GM12878 (cell line): ENCODE results near the gene PANK1. TPM values are rescaled to one million over a fixed set of nuclear protein-coding genes. Genes with fewer than 3 reads are reported as not detected.

Source experiments
- ATAC-seq: fragments of 200-7000 bp; cut with Tn5 transposase; 3 replicates; pipeline ENCODE4 v1.9.1; 2020; ENCODE audit warnings: mild to moderate bottlenecking, moderate library complexity
- BruUV-seq: library from RNA; stranded (reverse); fragments of 400-500 nt; replicated peaks from 2 replicates; lab custom pipeline; 2021; lab: Mats Ljungman, UMichigan
- CTCF ChIA-PET: fragments of 300-600 bp; sonication (Branson Sonifier 250); formaldehyde crosslinking; extraction: SDS; loops from one replicate; lab custom pipeline; 2021; ENCODE audit warnings: inconsistent platforms; lab: Yijun Ruan, JAX
- POLR2A ChIA-PET: fragments of 350-600 bp; formaldehyde crosslinking; extraction: SDS; loops from one replicate; lab custom pipeline; 2021; ENCODE audit warnings: inconsistent platforms; lab: Charles Lee
- RAD21 ChIA-PET: fragments of 300-600 bp; sonication (Branson Sonifier 250); formaldehyde crosslinking; loops from one replicate; lab custom pipeline; 2023; ENCODE audit warnings: antibody characterized with exemption; ENCODE audit not compliant: unreplicated experiment; lab: Charles Lee
- SMC1A ChIA-PET: fragments of 300-600 bp; sonication (Branson Sonifier 250); formaldehyde crosslinking; loops from one replicate; lab custom pipeline; 2023; ENCODE audit not compliant: unreplicated experiment, uncharacterized antibody; lab: Charles Lee
- DNase-seq: peaks from one replicate; pipeline ENCODE4 v3.0.0-alpha.2; 2011; ENCODE audit warnings: low read depth, low spot score
- FAIRE-seq: peaks from 3 replicates; lab custom pipeline; 2011; peaks lifted over from hg19 to GRCh38; lab: Jason Lieb, UNC
- H2AFZ ChIP-seq: 2 replicates; pipeline ENCODE4 v1.6.0; 2011; ENCODE audit warnings: low read depth, low read length, control low read depth; ENCODE audit not compliant: control insufficient read depth
- H3K27ac ChIP-seq: 2 replicates; pipeline ENCODE4 v1.5.1; 2011; ENCODE audit warnings: control low read depth; ENCODE audit not compliant: control insufficient read depth, insufficient read depth
- H3K27me3 ChIP-seq, 2 experiments: replicated peaks in 1 of 2; 2 replicates each; pipeline versions ENCODE4 v1.6.0 to v1.6.1; 2011; ENCODE audit warnings: low read length in 1 of 2; ENCODE audit not compliant: control insufficient read depth in 2 of 2, insufficient read depth in 2 of 2
- H3K36me3 ChIP-seq, 2 experiments: 2 replicates each; pipeline ENCODE4 v1.5.1; 2011; ENCODE audit warnings: low read length in 1 of 2; ENCODE audit not compliant: control insufficient read depth in 2 of 2, insufficient read depth in 2 of 2
- H3K4me1 ChIP-seq: 2 replicates; pipeline ENCODE4 v1.6.1; 2011; ENCODE audit warnings: mild to moderate bottlenecking, low read length, moderate library complexity, mixed read lengths; ENCODE audit not compliant: control insufficient read depth, insufficient read depth
- H3K4me2 ChIP-seq: 2 replicates; pipeline ENCODE4 v1.6.0; 2011; ENCODE audit warnings: control low read depth; ENCODE audit not compliant: control insufficient read depth, insufficient read depth
- H3K4me3 ChIP-seq: fragments of 200-600 bp; sonication (generic); 2 replicates; pipeline ENCODE4 v1.5.1; 2016
- H3K79me2 ChIP-seq: 2 replicates; pipeline ENCODE4 v1.6.0; 2011; ENCODE audit warnings: low read length; ENCODE audit not compliant: control insufficient read depth, insufficient read depth
- H3K9ac ChIP-seq: 2 replicates; pipeline ENCODE4 v1.8.0; 2011; ENCODE audit warnings: low read length, control low read depth, mixed read lengths; ENCODE audit not compliant: control insufficient read depth, insufficient read depth
- H3K9me3 ChIP-seq: replicated peaks from 3 replicates; pipeline ENCODE4 v1.5.1; 2011; ENCODE audit warnings: mild to moderate bottlenecking, low read length; ENCODE audit not compliant: control insufficient read depth, insufficient read depth
- H4K20me1 ChIP-seq: 2 replicates; pipeline ENCODE4 v1.6.0; 2011; ENCODE audit not compliant: control insufficient read depth, insufficient read depth
- E4F1 ChIP-seq: fragments of 450-650 bp; IDR thresholded peaks from 2 replicates; pipeline ENCODE4 v1.6.1; 2018; ENCODE audit warnings: borderline replicate concordance, mild to moderate bottlenecking; ENCODE audit not compliant: partially characterized antibody
- ELK1 ChIP-seq: IDR thresholded peaks from 2 replicates; pipeline ENCODE4 v1.6.1; 2012; ENCODE audit warnings: low read depth, low read length, improper control_type of control experiment
- ETV6 ChIP-seq, 2 experiments: fragments of 450-650 bp in 1 of 2; IDR thresholded peaks in 1 of 2; conservative IDR thresholded peaks in 1 of 2; 2 replicates each; pipeline ENCODE4 v1.6.1; 2014; ENCODE audit warnings: antibody characterized with exemption in 1 of 2, borderline replicate concordance in 1 of 2, low read depth in 1 of 2, mild to moderate bottlenecking in 1 of 2, moderate library complexity in 1 of 2
- HDAC2 ChIP-seq: fragments of 200-600 bp; sonication (generic); IDR thresholded peaks from 2 replicates; pipeline ENCODE4 v1.6.1; 2017
- HDGF ChIP-seq: fragments of 450-650 bp; IDR thresholded peaks from 2 replicates; pipeline ENCODE4 v1.6.1; 2016; ENCODE audit warnings: antibody characterized with exemption
- IKZF1 ChIP-seq: fragments of 450-650 bp; conservative IDR thresholded peaks from 2 replicates; pipeline ENCODE4 v1.6.1; 2017; ENCODE audit warnings: antibody characterized with exemption, mild to moderate bottlenecking
- LARP7 ChIP-seq: fragments of 450-650 bp; IDR thresholded peaks from 2 replicates; pipeline ENCODE4 v1.6.1; 2017; ENCODE audit warnings: mild to moderate bottlenecking
- MYB ChIP-seq: fragments of 150-350 bp; IDR thresholded peaks from 2 replicates; pipeline ENCODE4 v1.6.1; 2014; ENCODE audit warnings: mild to moderate bottlenecking, low read depth, low read length, borderline replicate concordance
- NFXL1 ChIP-seq: fragments of 450-650 bp; IDR thresholded peaks from 2 replicates; pipeline ENCODE4 v1.6.1; 2017; ENCODE audit warnings: antibody characterized with exemption, mild to moderate bottlenecking, borderline replicate concordance
- NFYB ChIP-seq: IDR thresholded peaks from 2 replicates; pipeline ENCODE4 v1.6.1; 2011; ENCODE audit warnings: low read depth, mild to moderate bottlenecking, low read length, improper control_type of control experiment, moderate library complexity; ENCODE audit not compliant: insufficient read depth
- PRDM15 ChIP-seq: fragments of 450-650 bp; formaldehyde crosslinking; IDR thresholded peaks from 2 replicates; pipeline ENCODE4 v1.4.0; 2020; ENCODE audit warnings: mild to moderate bottlenecking, moderate library complexity
- RELB ChIP-seq: fragments of 450-650 bp; IDR thresholded peaks from 2 replicates; pipeline ENCODE4 v1.6.1; 2017; ENCODE audit warnings: low read depth, mild to moderate bottlenecking, moderate library complexity
- SPI1 ChIP-seq: IDR thresholded peaks from 2 replicates; pipeline ENCODE4 v1.6.1; 2011; ENCODE audit warnings: low read depth, mild to moderate bottlenecking, low read length, moderate library complexity, borderline replicate concordance; ENCODE audit not compliant: insufficient read depth
- YY1 ChIP-seq: IDR thresholded peaks from 2 replicates; pipeline ENCODE4 v1.6.1; 2011; ENCODE audit warnings: low read depth, mild to moderate bottlenecking, low read length
- WGBS: methylation state at CpG from one replicate; pipeline ENCODE4 v1.1.6; 2016; ENCODE audit warnings: low lambda C conversion rate; ENCODE audit not compliant: insufficient replicate concordance, insufficient coverage; ENCODE audit errors: missing lambda C conversion rate; 5-methylcytosine and 5-hydroxymethylcytosine counted together
- in situ Hi-C: fragments of 300-500 bp; cut with MboI; formaldehyde crosslinking; loops from 9 replicates; pipeline ENCODE4 v1.14.3; 2018; ENCODE audit warnings: mixed read lengths
- intact Hi-C: fragments of 100-400 bp; cut with micrococcal nuclease; formaldehyde crosslinking; loops from one replicate; pipeline ENCODE4 v1.14.2; 2022; ENCODE audit not compliant: unreplicated experiment
- polyA plus RNA-seq, 11 experiments: library from polyadenylated mRNA; depleted of rRNA in 4 of 11; unstranded in 6 of 11; stranded (reverse) in 5 of 11; fragments of >200 nt; fragmentation: Nextera tagmentation in 4 of 11; fragmentation: Illumina TruSeq in 1 of 11; extraction: Ambion mirVana in 4 of 11; extraction: Trizol in 1 of 11; gene quantifications; 1 replicate in 1 of 11; 2 replicates in 10 of 11; pipeline versions ENCODE4 v1.2.1 to v1.2.3, GENCODE V29; 2011 to 2016; ENCODE audit warnings: inconsistent platforms in 2 of 11, missing spikeins in 2 of 11, low read depth in 1 of 11
- total RNA-seq, 4 experiments: library from RNA; depleted of rRNA in 3 of 4; stranded (reverse); fragments of >200 nt in 3 of 4; fragmentation: Illumina TruSeq in 1 of 4; extraction: Trizol in 1 of 4; gene quantifications; 2 replicates each; pipeline versions ENCODE4 v1.2.1 to v1.2.3, GENCODE V29; 2013 to 2021

The PANK1 gene
- total and polyA plus RNA-seq, 10 of the 15 experiments (the other 5 are each of a cell fraction or from before 2014, with no cell fraction given), result 1.9 to 10.6 (median 5.8) TPM

- ATAC-seq, result no peak
- DNase-seq, result no peak
- no peak for TF ChIP-seq ELK1
- no peak for TF ChIP-seq SPI1
- TF ChIP-seq PRDM15 (CRISPR knock-in tag), result no peak
- no peak for TF ChIP-seq LARP7
- TF ChIP-seq MYB, result no peak
- TF ChIP-seq ETV6 (conservative IDR thresholded peaks at IDR 0.05 in 1 of 2, IDR thresholded peaks at IDR 0.05 in 1 of 2; ENCODE audit: borderline replicate concordance in 1 of 2, low read depth in 1 of 2), result no peak
- no peak for TF ChIP-seq NFXL1
- TF ChIP-seq YY1, result no peak
- TF ChIP-seq RELB, result no peak
- no peak for TF ChIP-seq HDGF
- TF ChIP-seq IKZF1, result no peak
- TF ChIP-seq NFYB, result no peak
- no peak for TF ChIP-seq E4F1
- no peak for TF ChIP-seq HDAC2
- TF ChIP-seq, all 136 proteins: peak for 0
- ChIA-PET RAD21 (no interaction called here), CTCF (interaction anchor here (0.6 to 0.7 kb wide), 2 partner anchors 10 to 741 kb away, joined by 3 read pairs; no protein-coding TSS in a partner anchor), POLR2A (interaction anchor here (0.6 to 1.5 kb wide), 2 partner anchors 14 to 520 kb away, joined by 3 to 4 read pairs; no protein-coding TSS in a partner anchor), SMC1A (interaction anchor here (0.7 to 0.9 kb wide), 2 partner anchors 25 to 31 kb away, joined by 3 read pairs; no protein-coding TSS in a partner anchor)
- Histone ChIP-seq H3K36me3 (no peaks in the 10 kb centered on the region), H3K79me2 (no peaks in the 10 kb centered on the region), H3K9ac (no peak overlapping the region), H3K27ac (no peak overlapping the region), H3K4me1 (no peaks in the 10 kb centered on the region), H4K20me1 (no peaks in the 10 kb centered on the region), H3K9me3 (no peaks in the 10 kb centered on the region), H2AFZ (no peak overlapping the region), H3K27me3 (no peaks in the 10 kb centered on the region), H3K4me2 (no peak overlapping the region), H3K4me3 (no peak overlapping the region)
- FAIRE-seq, result no peak
- in situ Hi-C loops (no loop called here), intact Hi-C loops (no loop called here)
- 50% methylated on average over 2 of the region's 2 CpGs for WGBS
- BruUV-seq, result no TSS peak
Measured at GRCh38 chr10:89690027-89690426, 45.0 kb upstream of the PANK1 start.
